Activated naive CD4-positive, alpha-beta T cell treated with anti-CD3 and anti-CD28 coated beads, Interleukin-2, amount 50 U/mL, for 16 hours (primary cell): ENCODE measurements around the gene ACSL1.
"Not testable (repeated sequence)": the region's sequence is repeated elsewhere in the genome, so short reads cannot be mapped to it uniquely, and the experiment has no call there.

Experiments
- DNase-seq: peaks from one replicate; pipeline ENCODE4 v3.0.0-alpha.2; 2020

Gene ACSL1

DNA sequence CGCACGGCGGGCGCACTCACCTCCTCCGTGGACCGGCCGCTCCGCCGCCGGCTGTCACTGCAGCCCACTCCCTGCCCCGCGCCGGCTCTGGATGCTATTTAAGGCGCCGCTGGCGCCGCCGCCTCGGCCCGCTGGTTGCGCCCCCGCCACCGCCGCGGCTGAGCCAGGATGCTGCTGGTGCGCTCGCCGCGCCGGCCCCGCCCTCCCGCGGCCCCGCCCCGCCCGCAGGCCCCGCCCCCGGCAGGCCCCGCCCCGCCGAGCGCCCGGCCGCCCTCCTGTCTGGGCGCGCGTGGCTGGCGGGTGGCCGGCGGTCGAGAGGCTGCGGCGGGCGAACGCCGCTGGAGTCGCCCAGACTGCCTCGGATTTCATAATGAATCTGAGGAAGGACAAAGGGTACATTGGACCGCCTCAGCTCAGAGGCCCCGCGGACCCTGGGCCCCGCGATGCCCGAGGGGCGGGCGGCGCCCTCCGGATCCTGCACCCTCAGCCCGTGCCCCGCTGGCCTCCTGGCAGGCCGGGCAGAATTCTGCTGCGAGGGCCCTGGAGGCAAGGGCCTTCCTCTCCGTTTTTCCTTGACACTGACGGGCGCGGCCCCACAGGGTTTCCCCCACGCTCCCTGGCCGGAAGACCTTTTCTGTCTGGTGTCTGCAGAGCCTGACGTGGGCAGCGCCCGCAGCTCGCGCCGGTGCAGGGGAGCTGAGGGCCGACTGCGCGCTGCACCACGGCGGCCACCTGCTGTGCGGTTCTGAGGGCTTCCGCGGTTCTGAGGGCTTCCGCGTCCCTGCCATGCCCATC is at the start of gene ACSL1:
TSS of gene ACSL1 (minus strand) at position 73 of the 795 bp plus-strand sequence. CDS start 22,454 bp downstream, outside the sequence.
- DNase-seq, result peak; percentile 83

DNA sequence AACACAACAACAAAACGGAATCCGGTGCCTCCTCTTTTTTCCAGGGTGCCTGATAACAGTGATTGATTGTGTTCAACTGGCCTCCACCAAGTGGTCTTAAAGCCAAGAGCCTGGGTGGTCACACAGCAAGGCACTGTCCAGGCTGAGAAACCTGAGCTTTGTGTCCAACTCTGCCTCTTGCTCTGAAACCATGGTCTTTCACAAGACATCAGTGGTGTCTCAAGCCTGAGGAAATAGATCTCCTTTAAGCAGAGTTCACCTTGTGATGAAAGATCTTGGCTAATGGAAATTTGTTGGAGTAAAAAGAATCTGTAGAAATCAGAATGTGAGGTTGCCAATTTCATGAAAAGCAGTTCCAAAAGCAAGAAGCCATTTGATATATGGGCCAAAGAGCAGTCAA is 47.3 kb upstream of the ACSL1 start:
- DNase-seq, result no peak

GRCh38 chr4:184870718-184871117 is 45.0 kb upstream of the ACSL1 start:
- no peak for DNase-seq

DNA sequence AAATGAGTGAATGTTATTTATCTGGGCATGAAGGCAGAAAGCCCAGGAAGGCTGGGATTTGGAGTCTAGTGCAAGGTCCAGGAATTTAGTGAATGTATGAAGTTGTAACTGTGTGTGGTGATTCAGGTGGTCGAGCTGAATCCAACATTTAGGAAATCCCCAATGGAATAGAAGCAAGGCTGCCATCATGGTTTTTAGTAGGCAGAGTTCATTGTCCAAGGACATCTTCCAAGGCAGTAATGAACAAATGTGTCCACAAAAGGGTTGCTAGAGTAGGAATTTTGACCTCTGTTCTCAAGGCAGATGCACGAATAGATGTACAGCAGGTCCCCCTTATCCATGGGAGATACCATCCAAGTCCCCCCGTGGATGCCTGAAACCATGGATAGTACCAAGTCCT is 42.9 kb upstream of the ACSL1 start:
- DNase-seq, result no peak

GRCh38 chr4:184863916-184864315 is 38.1 kb upstream of the ACSL1 start:
- no peak for DNase-seq

DNA sequence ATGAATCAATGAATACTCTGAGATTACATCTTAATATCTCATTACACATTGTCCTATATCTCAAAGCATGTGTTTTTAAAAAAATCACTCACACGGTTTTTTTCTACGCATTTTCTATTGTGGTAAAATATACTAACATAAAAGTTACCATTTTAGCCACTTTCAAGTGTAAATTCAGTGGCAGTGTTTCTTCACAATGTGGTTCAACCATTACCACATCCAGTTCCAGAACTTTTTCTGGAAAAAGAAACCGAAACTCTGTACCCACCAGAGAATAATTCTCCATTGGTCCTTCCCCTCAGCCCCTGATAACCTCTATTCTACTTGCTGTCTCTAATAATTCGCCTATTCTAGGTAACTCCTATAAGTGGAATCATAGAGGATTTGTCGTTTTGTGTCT is 35.3 kb upstream of the ACSL1 start:
- no peak for DNase-seq

- DNase-seq, result no peak
Observed at GRCh38 chr4:184860018-184860779, 34.4 kb upstream of the ACSL1 start.

DNA sequence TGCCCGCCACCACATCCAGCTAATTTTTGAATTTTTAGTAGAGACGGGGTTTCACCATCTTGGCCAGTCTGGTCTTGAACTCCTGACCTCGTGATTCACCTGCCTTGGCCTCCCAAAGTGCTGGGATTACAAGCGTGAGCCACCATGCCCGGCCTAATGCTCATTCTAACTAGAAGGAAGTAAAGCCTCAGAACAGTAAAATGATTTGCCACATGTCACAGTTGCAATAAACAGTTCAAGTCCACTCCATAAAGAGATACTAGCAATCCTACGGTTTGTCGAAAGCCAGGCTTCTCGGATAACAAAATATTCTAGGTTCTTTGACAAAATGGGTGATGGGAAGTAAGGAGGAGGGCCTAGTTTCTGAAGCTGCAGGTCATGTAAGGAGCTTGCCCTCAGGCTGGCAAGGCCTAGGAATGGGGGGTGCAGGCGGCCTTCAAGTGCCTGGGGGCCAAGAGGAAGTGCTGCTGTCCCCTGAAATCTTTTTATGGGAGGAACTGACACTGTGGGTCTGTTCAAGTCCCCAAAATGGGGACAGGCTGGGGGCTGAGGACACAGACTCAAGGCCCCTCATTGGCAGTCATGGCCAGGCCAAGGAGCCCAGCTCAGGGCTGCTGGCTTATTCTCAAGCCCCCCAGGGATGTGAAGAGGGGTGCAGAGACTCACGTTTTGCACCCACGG is 31.8 kb upstream of the ACSL1 start:
- no peak for DNase-seq

GRCh38 chr4:184856277-184856609 is 30.5 kb upstream of the ACSL1 start:
- no peak for DNase-seq

DNA sequence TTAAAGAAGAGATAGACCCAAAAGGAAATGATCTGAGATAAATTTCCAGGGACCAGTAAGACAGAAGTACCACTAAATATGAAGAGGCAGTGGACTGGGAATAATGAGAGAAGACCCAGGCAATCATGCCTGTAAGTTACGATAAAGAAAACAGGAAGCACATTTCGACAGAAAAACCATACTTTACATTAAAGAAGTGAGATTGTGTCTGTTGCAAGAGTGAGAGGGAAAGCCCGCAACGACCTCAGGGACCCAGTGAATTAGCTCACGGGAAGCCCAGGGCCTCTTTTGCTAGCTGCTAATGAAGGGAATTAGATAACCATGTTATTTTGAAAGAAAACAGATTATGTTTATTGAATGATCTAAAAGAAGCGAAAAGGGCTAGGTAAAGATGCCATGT is 28.9 kb upstream of the ACSL1 start:
- DNase-seq, result no peak

GRCh38 chr4:184853436-184853835 is 27.7 kb upstream of the ACSL1 start:
- DNase-seq, result no peak

DNA sequence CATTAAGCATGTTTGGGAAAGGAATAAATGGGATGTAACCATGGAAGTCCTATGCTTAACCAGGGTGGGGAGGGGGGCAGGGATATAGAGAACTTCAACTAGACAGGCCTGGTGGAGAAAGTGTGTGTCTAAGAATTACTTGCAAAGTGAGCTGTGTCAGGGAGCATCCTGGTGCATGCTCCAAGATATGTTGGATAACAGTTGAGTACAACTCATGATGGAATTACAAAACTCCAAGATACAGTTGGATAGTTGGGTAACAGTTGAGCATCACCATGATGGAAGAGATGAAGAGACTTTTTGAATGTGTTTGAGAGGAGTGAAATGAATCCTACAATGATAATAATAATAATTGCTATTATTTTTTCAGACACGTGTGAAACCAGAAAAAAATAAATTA is 26.1 kb upstream of the ACSL1 start:
- DNase-seq, result no peak

- no peak for DNase-seq
Observed at GRCh38 chr4:184851200-184851541, 25.4 kb upstream of the ACSL1 start.

DNA sequence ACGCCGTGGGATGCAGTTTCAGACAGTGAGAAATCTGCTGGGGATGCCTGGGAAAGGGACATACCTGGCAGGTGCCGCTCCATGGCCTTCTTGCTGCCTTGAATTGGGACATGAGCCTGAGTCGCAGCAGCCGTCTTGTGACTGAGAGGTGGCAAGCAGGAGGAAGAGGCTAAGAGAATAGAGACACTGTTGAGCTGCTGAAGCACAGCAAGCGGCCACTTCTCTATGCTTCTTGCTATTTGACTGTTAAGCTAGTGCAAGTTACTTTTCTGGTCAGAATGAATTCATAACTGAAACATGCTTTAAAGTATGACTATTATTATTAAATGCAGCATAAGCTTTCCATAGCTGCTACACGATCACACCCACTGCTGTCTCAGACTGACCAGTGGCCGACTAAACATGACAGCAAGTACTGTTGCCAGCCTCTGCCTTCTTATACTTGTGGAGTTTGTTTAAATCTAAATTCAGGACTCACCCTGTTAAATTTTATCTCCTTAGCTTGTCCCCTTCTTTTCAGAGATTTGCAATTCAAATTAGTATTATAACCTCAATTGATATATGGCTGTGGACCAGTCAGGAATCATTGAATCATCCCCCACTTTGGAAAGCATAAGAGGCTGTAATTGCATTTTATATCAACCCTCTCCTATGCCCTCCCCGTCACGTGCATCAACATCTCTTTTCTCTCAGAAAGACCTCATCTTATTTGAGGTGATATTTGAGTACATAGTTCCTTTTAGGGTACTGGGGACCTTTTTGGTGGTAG is 24.8 kb upstream of the ACSL1 start:
- DNase-seq, result no peak

- no peak for DNase-seq
Observed at GRCh38 chr4:184850018-184850417, 24.2 kb upstream of the ACSL1 start.

DNA sequence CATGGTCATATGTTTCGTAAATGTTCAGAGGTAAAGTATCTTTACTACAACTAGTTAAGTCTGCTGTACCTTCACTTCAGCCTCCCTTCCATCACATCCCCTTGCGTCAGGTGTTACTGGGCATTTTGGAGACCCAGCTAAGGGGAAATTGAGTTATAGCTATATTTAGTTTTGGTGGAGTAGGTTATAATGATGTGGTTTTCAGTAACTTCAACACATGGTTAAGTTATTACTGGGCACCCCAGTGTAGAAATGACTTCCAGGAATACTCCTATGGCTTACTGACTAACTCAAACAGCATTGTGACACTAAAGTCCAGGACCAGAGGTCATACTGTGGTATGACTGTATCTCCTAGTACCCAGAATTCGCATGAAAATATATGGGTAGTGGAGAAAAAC is 23.4 kb upstream of the ACSL1 start:
- no peak for DNase-seq

- DNase-seq, result no peak
Observed at GRCh38 chr4:184848510-184848909, 22.7 kb upstream of the ACSL1 start.

- DNase-seq, result no peak
Observed at GRCh38 chr4:184846531-184846930, 20.8 kb upstream of the ACSL1 start.

GRCh38 chr4:184845367-184846021 is 19.7 kb upstream of the ACSL1 start:
- DNase-seq, result no peak

DNA sequence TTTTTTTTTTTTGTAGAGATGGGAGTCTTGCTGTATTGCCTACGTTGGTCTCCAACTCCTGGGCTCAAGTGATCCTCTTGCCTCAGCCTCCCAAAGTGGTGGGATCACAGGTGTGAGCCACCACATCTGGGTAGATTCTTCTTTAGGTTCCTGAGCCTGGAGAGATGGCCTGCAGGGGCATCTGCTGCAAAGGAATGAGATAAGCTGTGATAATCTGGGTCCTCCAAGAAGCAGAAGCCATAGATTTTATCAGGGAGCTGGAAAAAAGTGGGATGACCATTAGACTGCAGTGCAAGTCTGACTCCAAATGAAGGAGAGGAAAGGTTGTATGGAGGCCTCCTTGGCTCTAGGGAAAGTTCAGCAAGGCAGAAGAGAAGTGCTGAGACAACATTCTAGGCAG is 19.0 kb upstream of the ACSL1 start:
- DNase-seq, result no peak

GRCh38 chr4:184843984-184844554 is 18.3 kb upstream of the ACSL1 start:
- DNase-seq, result no peak

- DNase-seq, result not testable (repeated sequence)
Observed at GRCh38 chr4:184839075-184839399, 13.3 kb upstream of the ACSL1 start.
